H1 (cell line): ENCODE results near the gene STIM1. TPM values are rescaled to one million over a fixed set of nuclear protein-coding genes. Genes with fewer than 3 reads are reported as not detected.

Experiments
- CTCF ChIA-PET: fragments of 300-600 bp; sonication (Branson Sonifier 250); formaldehyde crosslinking; loops from one replicate; lab custom pipeline; 2021; ENCODE audit not compliant: partially characterized antibody; lab: Charles Lee
- POLR2A ChIA-PET: fragments of 300-600 bp; sonication (Branson Sonifier 250); formaldehyde crosslinking; loops from one replicate; lab custom pipeline; 2021; ENCODE audit warnings: inconsistent platforms; ENCODE audit not compliant: partially characterized antibody; lab: Charles Lee
- DNase-seq, 2 experiments: peaks; one replicate each; pipeline versions ENCODE4 v3.0.0 to v3.0.0-alpha.2; 2010 to 2022; ENCODE audit warnings: low spot score in 2 of 2, low read depth in 1 of 2, mixed read lengths in 1 of 2
- FAIRE-seq: peaks from 2 replicates; lab custom pipeline; 2011; peaks lifted over from hg19 to GRCh38; lab: Jason Lieb, UNC
- H2AFZ ChIP-seq: 2 replicates; pipeline ENCODE4 v1.8.1; 2012; ENCODE audit warnings: low read length, inconsistent platforms
- H2AK5ac ChIP-seq: 2 replicates; pipeline ENCODE4 v1.6.1; 2013; ENCODE audit warnings: low read depth, low read length
- H2BK120ac ChIP-seq: replicated peaks from 2 replicates; pipeline ENCODE3; 2013; ENCODE audit warnings: low read depth, low read length, inconsistent platforms
- H2BK12ac ChIP-seq: 2 replicates; pipeline ENCODE4 v1.6.1; 2013; ENCODE audit warnings: low read depth, low read length
- H2BK15ac ChIP-seq: 2 replicates; pipeline ENCODE4 v1.6.1; 2013; ENCODE audit warnings: low read length
- H2BK20ac ChIP-seq: 2 replicates; pipeline ENCODE4 v1.6.1; 2013; ENCODE audit warnings: low read length
- H2BK5ac ChIP-seq: 2 replicates; pipeline ENCODE4 v1.6.1; 2013; ENCODE audit warnings: low read depth, low read length
- H3K14ac ChIP-seq: 2 replicates; pipeline ENCODE4 v1.6.1; 2013; ENCODE audit warnings: inconsistent platforms; ENCODE audit not compliant: insufficient read length
- H3K18ac ChIP-seq: 2 replicates; pipeline ENCODE4 v1.6.1; 2013; ENCODE audit warnings: low read length; ENCODE audit errors: extremely low read depth
- H3K23ac ChIP-seq: 2 replicates; pipeline ENCODE4 v1.6.1; 2013; ENCODE audit warnings: inconsistent platforms; ENCODE audit not compliant: insufficient read length
- H3K23me2 ChIP-seq: 2 replicates; pipeline ENCODE4 v1.6.1; 2013; ENCODE audit warnings: low read depth, low read length
- H3K27ac ChIP-seq: 2 replicates; pipeline ENCODE4 v1.6.1; 2011; ENCODE audit warnings: low read depth, low read length, inconsistent platforms
- H3K27me3 ChIP-seq, 4 experiments: replicated peaks in 1 of 4; 1 replicate in 1 of 4; 2 replicates in 3 of 4; pipeline versions ENCODE4 v1.6.1 to v1.8.1; 2011 to 2013; ENCODE audit warnings: low read length in 3 of 4, mild to moderate bottlenecking in 3 of 4, inconsistent platforms in 2 of 4, mixed read lengths in 2 of 4, moderate library complexity in 1 of 4; ENCODE audit not compliant: control insufficient read depth in 3 of 4, insufficient read depth in 3 of 4; ENCODE audit errors: extremely low read depth in 1 of 4
- H3K36me3 ChIP-seq, 4 experiments: 2 replicates each; pipeline versions ENCODE4 v1.6.1 to v1.8.1; 2011 to 2013; ENCODE audit warnings: mild to moderate bottlenecking in 4 of 4, low read length in 3 of 4, moderate library complexity in 2 of 4, control low read depth in 1 of 4, inconsistent platforms in 1 of 4; ENCODE audit not compliant: insufficient read depth in 4 of 4, control insufficient read depth in 2 of 4
- H3K4ac ChIP-seq: replicated peaks from 2 replicates; pipeline ENCODE3; 2013; ENCODE audit warnings: low read length, low read depth, mixed read lengths, inconsistent platforms; ENCODE audit not compliant: insufficient read length
- H3K4me1 ChIP-seq, 4 experiments: replicated peaks in 1 of 4; 1 replicate in 1 of 4; 2 replicates in 3 of 4; pipeline versions ENCODE4 v1.6.1 to v1.8.1; 2011 to 2013; ENCODE audit warnings: low read length in 3 of 4, inconsistent platforms in 2 of 4, mixed read lengths in 1 of 4; ENCODE audit not compliant: insufficient read depth in 4 of 4, control insufficient read depth in 3 of 4
- H3K4me2 ChIP-seq, 2 experiments: 2 replicates each; pipeline versions ENCODE4 v1.6.1 to v1.8.1; 2011 to 2013; ENCODE audit warnings: low read depth in 2 of 2, low read length in 2 of 2, control low read depth in 1 of 2, inconsistent platforms in 1 of 2, mild to moderate bottlenecking in 1 of 2; ENCODE audit not compliant: insufficient read depth in 1 of 2
- H3K4me3 ChIP-seq, 4 experiments: fragments of 200-600, 300-600 bp in 1 of 4; sonication (generic), shearing (Covaris generic), sonication (Bioruptor Twin) in 1 of 4; 2 replicates each; pipeline versions ENCODE4 v1.5.1 to v1.8.1; 2011 to 2016; ENCODE audit warnings: low read length in 4 of 4, low read depth in 3 of 4, control low read depth in 2 of 4, inconsistent platforms in 2 of 4, mild to moderate bottlenecking in 2 of 4, mixed read lengths in 1 of 4, moderate library complexity in 1 of 4; ENCODE audit not compliant: insufficient read depth in 2 of 4; ENCODE audit errors: extremely low read depth in 1 of 4
- H3K56ac ChIP-seq: replicated peaks from 2 replicates; pipeline ENCODE3; 2013; ENCODE audit warnings: low read depth, mild to moderate bottlenecking, mixed read lengths, low read length, inconsistent platforms; ENCODE audit not compliant: insufficient read length
- H3K79me1 ChIP-seq: 2 replicates; pipeline ENCODE4 v1.6.1; 2013; ENCODE audit warnings: low read depth, low read length, control low read depth
- H3K79me2 ChIP-seq, 2 experiments: 2 replicates each; pipeline versions ENCODE4 v1.6.1 to v1.8.1; 2012 to 2013; ENCODE audit warnings: low read length in 2 of 2, mild to moderate bottlenecking in 2 of 2, inconsistent platforms in 1 of 2; ENCODE audit not compliant: insufficient read depth in 2 of 2, control insufficient read depth in 1 of 2
- H3K9ac ChIP-seq, 4 experiments: replicated peaks in 1 of 4; 1 replicate in 1 of 4; 2 replicates in 3 of 4; pipeline versions ENCODE4 v1.6.1 to v1.8.1; 2011 to 2013; ENCODE audit warnings: low read depth in 3 of 4, low read length in 3 of 4, control low read depth in 2 of 4, mild to moderate bottlenecking in 2 of 4, moderate library complexity in 2 of 4, inconsistent platforms in 1 of 4; ENCODE audit errors: extremely low read depth in 1 of 4
- H3K9me3 ChIP-seq, 2 experiments: 2 replicates each; pipeline versions ENCODE4 v1.6.1 to v1.8.1; 2012 to 2013; ENCODE audit warnings: mild to moderate bottlenecking in 2 of 2, moderate library complexity in 2 of 2, control low read depth in 1 of 2, inconsistent platforms in 1 of 2, low read depth in 1 of 2, low read length in 1 of 2, mixed read lengths in 1 of 2; ENCODE audit not compliant: insufficient read depth in 2 of 2
- H4K20me1 ChIP-seq, 2 experiments: replicated peaks in 1 of 2; 2 replicates each; pipeline versions ENCODE3 to v1.8.1; 2011 to 2013; ENCODE audit warnings: inconsistent platforms in 2 of 2, low read length in 2 of 2, mild to moderate bottlenecking in 1 of 2; ENCODE audit not compliant: insufficient read depth in 2 of 2, control insufficient read depth in 1 of 2
- H4K5ac ChIP-seq: 2 replicates; pipeline ENCODE4 v1.6.1; 2013; ENCODE audit warnings: low read length, low read depth, mixed read lengths, inconsistent platforms; ENCODE audit not compliant: insufficient read length
- H4K8ac ChIP-seq: 2 replicates; pipeline ENCODE4 v1.8.0; 2013; ENCODE audit warnings: mild to moderate bottlenecking, moderate library complexity, low read length, inconsistent platforms; ENCODE audit not compliant: insufficient read depth; ENCODE audit errors: extremely low read depth
- H4K91ac ChIP-seq: replicated peaks from 2 replicates; pipeline ENCODE3; 2013; ENCODE audit warnings: low read length, mixed read lengths, inconsistent platforms; ENCODE audit not compliant: insufficient read length
- JUN ChIP-seq: IDR thresholded peaks from 2 replicates; pipeline ENCODE4 v1.6.1; 2011; ENCODE audit warnings: low read depth, mild to moderate bottlenecking, improper control_type of control experiment, low read length
- SRF ChIP-seq: IDR thresholded peaks from 2 replicates; pipeline ENCODE4 v1.6.1; 2011; ENCODE audit warnings: mild to moderate bottlenecking, low read depth, low read length, moderate library complexity
- WGBS, 2 experiments: shearing (Covaris generic) in 1 of 2; methylation state at CpG; one replicate each; pipeline versions ENCODE4 v1.1.6 to v1.1.7; 2013 to 2015; ENCODE audit warnings: low lambda C conversion rate in 2 of 2, mixed read lengths in 2 of 2, inconsistent platforms in 1 of 2, low coverage in 1 of 2, missing lambda C conversion rate in 1 of 2; ENCODE audit not compliant: insufficient replicate concordance in 2 of 2, insufficient coverage in 1 of 2, insufficient read length in 1 of 2; ENCODE audit errors: extremely low coverage in 1 of 2, missing lambda C conversion rate in 1 of 2; 5-methylcytosine and 5-hydroxymethylcytosine counted together
- polyA plus RNA-seq, 7 experiments: library from polyadenylated mRNA; depleted of rRNA in 3 of 7; stranded (reverse) in 5 of 7; unstranded in 2 of 7; fragments of >200 nt in 5 of 7; fragments of 200-250 nt in 2 of 7; gene quantifications; 1 replicate in 5 of 7; 2 replicates in 1 of 7; 4 replicates in 1 of 7; pipeline versions ENCODE4 v1.2.1 to v1.2.3, GENCODE V29; 2011 to 2013; ENCODE audit warnings: missing spikeins in 2 of 7, mixed read lengths in 2 of 7
- total RNA-seq: library from RNA; stranded (reverse); fragmentation: NEBNext Ultra II Directional; extraction: Animal tissue kit (Norgen Biotek cat#: 25700); gene quantifications from 2 replicates; pipeline ENCODE4 v1.2.1, GENCODE V29; 2021
- TF ChIP-seq, protein P1 (sequence below): IDR thresholded peaks from 2 replicates; pipeline ENCODE4 v1.6.1; 2012; ENCODE audit warnings: inconsistent platforms

Gene STIM1
- total and polyA plus RNA-seq, 2 of the 8 experiments (the other 6 are each of a cell fraction or from before 2014, with no cell fraction given), result 11.1 to 12.2 TPM

DNA sequence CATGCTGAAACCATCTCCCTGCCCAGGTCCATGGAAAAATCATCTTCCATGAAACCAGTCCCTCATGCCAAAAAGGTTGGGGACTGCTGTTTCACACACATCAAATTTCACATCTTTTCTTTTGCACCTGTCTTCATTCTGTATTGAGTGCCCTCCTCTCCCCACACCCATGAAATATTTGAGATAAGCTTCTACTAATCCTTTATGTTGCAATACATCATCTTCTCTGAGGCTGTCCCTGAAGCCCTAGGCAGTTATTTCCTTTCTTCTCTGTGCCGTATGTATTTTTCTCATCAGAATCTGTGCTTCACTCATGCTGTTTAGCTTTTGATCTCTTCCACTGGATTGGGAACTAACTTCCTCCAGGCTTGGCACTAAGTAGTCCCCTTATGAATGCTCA, 199.2 kb downstream of the STIM1 start:
- no peak overlapping the region for H3K56ac ChIP-seq
- H3K36me3 ChIP-seq, result no peaks in the 10 kb centered on the region
- no peak overlapping the region for H2AFZ ChIP-seq
- no peak overlapping the region for H3K9ac ChIP-seq
- no peak overlapping the region for H4K8ac ChIP-seq
- H3K23me2 ChIP-seq, result no peaks in the 10 kb centered on the region
- CTCF ChIA-PET, result interaction anchor here (1.3 to 6.8 kb wide), 4 partner anchors 14 to 205 kb away, joined by 3 to 48 read pairs (median 7); no protein-coding TSS in a partner anchor
- no peaks in the 10 kb centered on the region for H3K79me2 ChIP-seq
- no peaks in the 10 kb centered on the region; a peak in 1 of 7 replicates for H3K27me3 ChIP-seq
- H3K79me1 ChIP-seq, result no peaks in the 10 kb centered on the region
- no peak for DNase-seq
- no peak overlapping the region for H3K18ac ChIP-seq
- no peak overlapping the region for H2BK5ac ChIP-seq
- no peak overlapping the region for H3K14ac ChIP-seq
- H3K9me3 ChIP-seq, result no peaks in the 10 kb centered on the region
- H2BK15ac ChIP-seq, result no peak overlapping the region
- WGBS, 2 experiments, result 88% methylated on average over 1 of the region's 1 CpG; no CpG with 5 or more reads in 1 of the 2 experiments
- no peaks in the 10 kb centered on the region for H4K20me1 ChIP-seq
- no peak overlapping the region for H3K23ac ChIP-seq
- no peak overlapping the region for H4K5ac ChIP-seq
- no peak overlapping the region for H3K4me3 ChIP-seq
- no peak overlapping the region for H2AK5ac ChIP-seq
- H2BK120ac ChIP-seq, result no peak overlapping the region
- FAIRE-seq, result no peak
- no peak overlapping the region for H3K4me2 ChIP-seq
- H4K91ac ChIP-seq, result no peak overlapping the region
- no peak overlapping the region for H3K27ac ChIP-seq
- POLR2A ChIA-PET, result no interaction called here
- H2BK12ac ChIP-seq, result no peak overlapping the region
- no peaks in the 10 kb centered on the region for H3K4me1 ChIP-seq
- no peak overlapping the region for H3K4ac ChIP-seq
- H2BK20ac ChIP-seq, result no peak overlapping the region
- TF ChIP-seq, protein P1, sequence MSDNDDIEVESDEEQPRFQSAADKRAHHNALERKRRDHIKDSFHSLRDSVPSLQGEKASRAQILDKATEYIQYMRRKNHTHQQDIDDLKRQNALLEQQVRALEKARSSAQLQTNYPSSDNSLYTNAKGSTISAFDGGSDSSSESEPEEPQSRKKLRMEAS, result no peak
- TF ChIP-seq JUN (no peak), SRF (no peak)
